ENCODE results near the gene PDE11A.
A peak's percentile ranks its signal among the peaks of the same experiment; 100 is the strongest.
"Not testable (repeated sequence)": the region's sequence is repeated elsewhere in the genome, so short reads cannot be mapped to it uniquely, and the experiment has no call there.

Gene PDE11A

GRCh38 chr2:178074123-178075005 is 1.8 kb upstream of the PDE11A start:
- FAIRE-seq = no peak

GRCh38 chr2:178072000-178072382 is 586 bp downstream of the PDE11A start:
- FAIRE-seq = no peak

DNA sequence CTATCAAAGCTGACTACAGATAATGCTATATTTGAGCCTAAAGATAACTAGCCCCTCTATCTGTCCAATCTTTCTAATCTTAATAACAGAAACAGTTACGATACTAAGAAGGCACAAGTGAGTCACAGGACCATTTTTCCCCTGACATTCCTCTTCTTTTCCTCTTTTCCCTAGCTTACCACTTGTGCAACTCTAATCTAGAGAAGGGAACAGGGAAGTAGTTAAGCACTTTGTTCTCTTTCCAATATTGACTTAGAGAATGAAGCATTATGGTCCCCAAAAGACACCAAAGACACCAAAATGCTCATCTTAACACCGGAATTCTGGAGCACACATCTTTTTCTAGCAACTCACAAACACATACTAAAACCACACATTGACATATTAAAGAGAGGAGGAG is 1.8 kb downstream of the PDE11A start:
- FAIRE-seq = no peak

- FAIRE-seq = no peak
Observed at GRCh38 chr2:178069551-178069950, 3.0 kb downstream of the PDE11A start.

DNA sequence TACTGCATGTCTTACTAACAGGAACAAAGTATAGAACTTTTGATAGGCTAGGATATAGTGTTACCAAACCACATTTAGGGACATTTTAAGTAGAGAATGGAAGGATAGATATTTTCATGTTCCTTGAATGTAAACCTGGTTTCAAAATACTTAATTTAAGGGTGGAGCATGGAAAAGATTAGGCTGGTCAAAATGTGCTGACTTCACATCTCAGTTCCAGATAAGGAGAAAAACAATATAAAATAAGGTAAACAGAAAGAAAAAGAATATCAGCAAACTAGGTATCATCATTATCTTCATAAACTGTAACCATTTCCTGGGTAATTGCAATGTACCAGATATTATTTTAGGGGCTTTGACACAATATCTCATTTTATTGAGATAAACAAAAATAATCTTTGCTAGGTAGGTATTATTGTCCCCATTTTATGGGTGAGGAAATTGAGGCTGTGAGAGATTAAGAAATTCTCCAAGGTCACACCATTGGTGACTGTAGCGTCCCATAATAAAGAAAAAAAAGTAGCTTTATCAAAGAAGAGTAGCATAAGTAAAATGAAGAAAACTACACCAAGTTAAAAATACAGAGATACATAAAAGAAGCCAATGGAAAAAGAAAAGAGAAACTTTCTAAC is 3.6 kb downstream of the PDE11A start:
- no peak for FAIRE-seq

- no peak for FAIRE-seq
Observed at GRCh38 chr2:178066890-178067669, 5.5 kb downstream of the PDE11A start.

- FAIRE-seq = no peak
Observed at GRCh38 chr2:178066324-178066723, 6.3 kb downstream of the PDE11A start.

- FAIRE-seq = no peak
Observed at GRCh38 chr2:178059681-178060080, 12.9 kb downstream of the PDE11A start.

DNA sequence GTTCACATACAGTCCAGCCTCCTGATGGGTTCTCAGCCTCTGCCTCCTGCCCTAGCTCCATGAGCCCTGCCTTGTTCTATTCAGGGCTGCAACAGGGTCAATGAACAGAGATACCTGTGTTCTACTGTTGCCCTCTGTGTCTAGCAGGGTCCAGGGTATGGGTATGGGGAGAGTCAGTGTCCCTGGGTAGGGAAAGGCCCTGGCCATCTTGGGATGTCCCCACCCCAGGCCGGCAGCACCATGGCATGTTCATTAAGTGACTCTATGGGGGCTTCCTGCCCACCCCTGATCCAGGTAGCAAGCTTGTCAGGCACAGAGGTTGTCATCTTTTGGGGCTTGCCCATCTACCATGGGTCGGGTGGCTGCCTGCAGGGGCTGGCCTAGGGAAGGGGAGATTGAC is 13.5 kb downstream of the PDE11A start:
- no peak for FAIRE-seq

DNA sequence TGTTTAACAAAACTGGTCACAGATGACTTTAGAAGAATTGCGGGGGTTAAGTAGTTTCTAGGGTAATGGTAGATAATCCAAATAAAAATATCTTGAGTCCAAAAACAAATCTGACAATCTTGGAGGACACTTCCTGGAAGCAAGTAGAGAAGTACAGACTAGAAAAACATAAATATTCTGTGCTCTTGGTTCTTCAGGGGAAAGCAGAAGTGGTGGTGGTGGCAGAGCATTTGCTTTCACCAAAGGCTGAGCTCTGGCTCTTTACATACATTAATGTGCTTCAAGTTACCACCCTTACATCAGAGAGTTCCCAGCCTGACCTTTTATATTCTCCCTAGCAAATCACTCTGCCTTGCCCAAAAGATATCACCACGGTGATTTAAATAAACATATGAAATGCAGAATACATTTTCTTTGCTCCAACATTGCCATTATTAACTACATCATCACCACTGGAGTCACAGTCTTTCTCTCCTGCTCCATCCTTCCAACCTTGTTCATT is 15.3 kb downstream of the PDE11A start:
- FAIRE-seq = no peak

GRCh38 chr2:178056345-178056744 is 16.2 kb downstream of the PDE11A start:
- no peak for FAIRE-seq

DNA sequence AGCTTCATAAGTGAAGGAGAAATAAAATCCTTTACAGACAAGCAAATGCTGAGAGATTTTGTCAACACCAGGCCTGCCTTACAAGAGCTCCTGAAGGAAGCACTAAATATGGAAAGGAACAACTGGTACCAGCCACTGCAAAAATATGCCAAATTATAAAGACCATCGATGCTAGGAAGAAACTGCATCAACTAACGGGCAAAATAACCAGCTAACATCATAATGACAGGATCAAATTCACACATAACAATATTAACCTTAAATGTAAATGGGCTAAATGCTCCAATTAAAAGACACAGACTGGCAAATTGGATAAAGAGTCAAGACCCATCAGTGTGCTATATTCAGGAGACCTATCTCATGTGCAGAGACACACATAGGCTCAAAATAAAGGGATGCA is 21.3 kb downstream of the PDE11A start:
- not testable (repeated sequence) for FAIRE-seq

DNA sequence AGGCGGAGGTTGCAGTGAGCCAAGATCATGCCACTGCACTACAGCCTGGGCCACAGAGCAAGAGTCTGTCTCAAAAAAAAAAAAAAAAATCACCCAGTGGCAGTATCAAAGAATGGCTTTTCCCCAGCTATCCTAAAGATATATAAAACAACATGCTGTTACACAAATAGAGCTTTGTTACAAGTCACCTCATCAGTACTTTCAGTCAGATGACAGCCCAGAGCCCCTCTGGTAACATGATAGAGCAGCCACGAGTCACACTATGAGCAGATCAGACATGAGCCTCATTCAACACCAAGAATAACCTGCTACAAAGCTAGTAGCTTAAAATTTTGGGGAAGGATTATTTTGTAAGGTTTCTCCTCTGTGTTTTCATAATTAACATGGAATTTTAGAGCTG is 25.2 kb downstream of the PDE11A start:
- FAIRE-seq = no peak

DNA sequence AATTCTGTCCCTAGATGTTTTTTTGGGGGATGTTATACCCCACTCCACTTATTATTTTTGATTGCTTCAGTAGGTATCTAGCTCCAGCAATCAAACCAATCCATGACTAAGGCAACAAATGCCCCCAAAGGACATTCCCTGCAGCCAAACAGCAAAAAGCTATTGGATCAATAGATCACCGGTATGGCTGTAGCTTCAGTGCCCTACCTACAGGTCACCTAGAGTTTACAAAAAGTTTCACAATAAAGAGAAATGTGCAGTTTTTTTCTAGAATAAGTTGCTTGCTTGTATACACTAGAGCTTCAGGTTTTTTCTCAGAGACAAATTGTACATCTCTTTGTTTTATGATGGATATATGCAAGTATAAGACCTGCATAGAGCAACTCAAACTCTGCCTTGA is 27.7 kb downstream of the PDE11A start:
- no peak for FAIRE-seq

DNA sequence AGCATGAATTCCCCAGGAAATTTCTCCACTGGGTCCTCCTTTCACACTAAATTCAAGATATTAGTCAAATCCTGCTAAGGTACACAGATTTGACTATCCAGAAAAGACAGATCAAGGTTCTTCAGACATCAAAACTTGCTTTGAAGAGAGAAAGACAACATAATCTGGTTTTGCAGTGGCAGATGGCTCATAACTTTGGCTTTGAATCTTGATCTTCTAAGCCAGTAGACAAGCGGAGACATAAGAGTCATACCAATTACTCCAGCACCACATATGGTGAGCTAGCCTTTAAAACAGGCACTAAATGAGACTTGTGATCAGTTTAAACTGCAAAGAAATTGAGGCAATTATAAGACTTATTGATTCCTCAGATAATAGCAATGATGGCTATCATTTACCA is 29.3 kb downstream of the PDE11A start:
- FAIRE-seq = no peak

GRCh38 chr2:178033583-178033982 is 39.0 kb downstream of the PDE11A start:
- FAIRE-seq = not testable (repeated sequence)

- FAIRE-seq = peak; percentile 65
Observed at GRCh38 chr2:178029342-178029741, 43.2 kb downstream of the PDE11A start.

GRCh38 chr2:178025551-178026185 is 46.9 kb downstream of the PDE11A start:
- no peak for FAIRE-seq

DNA sequence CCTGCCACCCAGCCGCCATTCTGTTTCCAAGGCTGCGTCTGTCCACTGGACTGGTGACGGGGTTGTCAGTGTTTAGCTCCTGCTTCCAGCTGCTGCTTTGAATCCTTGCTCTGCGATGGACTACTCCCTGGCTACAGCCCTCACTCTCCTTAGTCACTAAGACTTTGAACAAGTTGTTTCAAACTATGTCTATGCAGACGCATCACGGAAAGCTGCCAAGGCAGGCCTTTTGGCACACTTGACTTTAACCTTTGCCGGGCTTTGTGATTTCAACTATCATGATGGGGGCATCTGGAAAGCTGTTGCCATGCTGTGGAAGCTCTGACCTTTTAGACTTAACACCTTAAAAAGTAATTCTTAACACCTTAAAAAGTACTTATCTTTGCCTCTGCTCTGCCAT is 54.4 kb downstream of the PDE11A start:
- FAIRE-seq = no peak

DNA sequence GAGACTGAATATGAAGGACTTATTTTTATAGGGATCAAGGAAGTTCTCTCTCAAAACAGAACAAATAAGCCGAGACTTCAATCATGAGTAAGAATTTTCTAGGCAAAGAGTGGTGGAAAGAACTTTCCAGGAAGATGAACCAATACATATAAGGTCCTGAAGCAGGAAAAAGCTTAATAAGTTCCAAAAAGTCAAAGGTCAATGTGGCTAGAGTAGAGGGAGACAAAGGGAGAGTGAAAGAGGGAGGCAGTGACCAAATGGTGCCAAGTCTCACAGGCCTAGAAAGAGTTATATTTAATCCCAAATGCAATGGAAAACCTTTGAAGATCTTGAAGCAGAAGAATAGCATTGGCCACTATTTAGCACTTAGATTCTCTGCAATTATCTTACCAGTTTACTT is 56.0 kb downstream of the PDE11A start:
- FAIRE-seq = no peak

DNA sequence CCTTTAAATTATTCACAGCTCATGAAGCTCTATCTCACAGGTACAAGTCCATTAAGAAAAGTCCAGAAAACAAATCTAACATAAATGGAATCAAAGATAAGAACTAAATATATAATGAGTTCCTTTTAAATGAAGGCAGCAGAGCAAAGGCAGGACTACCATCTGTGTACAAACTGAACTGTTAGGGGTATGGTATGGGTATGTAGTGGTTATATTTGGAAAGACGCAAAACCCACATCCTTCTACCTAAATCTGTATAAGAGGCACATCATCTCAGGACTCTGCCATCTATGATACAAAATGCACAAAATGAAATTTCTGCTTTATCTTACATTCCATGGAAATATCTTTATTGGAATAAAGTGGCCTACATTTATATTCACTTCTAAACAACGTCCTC is 59.9 kb downstream of the PDE11A start:
- no peak for FAIRE-seq

DNA sequence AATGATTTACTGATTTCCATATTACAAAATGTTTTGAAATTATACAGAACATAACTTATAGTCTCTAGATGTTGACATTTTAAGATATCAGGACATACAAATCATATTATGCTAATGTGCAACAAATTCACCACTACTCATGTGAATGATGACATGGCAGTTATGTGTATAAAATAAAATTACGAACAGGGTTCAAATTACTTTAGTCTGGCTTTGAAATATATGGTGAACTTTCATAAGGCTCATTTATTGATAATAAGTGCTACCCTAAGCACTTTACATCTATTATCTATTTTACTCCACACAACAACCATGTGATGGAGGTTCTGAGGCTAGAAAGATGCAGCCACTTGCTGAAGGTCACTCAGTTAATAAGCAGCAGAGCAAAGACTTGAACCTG is 62.8 kb downstream of the PDE11A start:
- no peak for FAIRE-seq

Data from A204.1 (cell line).